ENCODE results near the gene POLR3GL.
"Not testable (repeated sequence)": the region's sequence is repeated elsewhere in the genome, so short reads cannot be mapped to it uniquely, and the experiment has no call there.

Gene POLR3GL

DNA sequence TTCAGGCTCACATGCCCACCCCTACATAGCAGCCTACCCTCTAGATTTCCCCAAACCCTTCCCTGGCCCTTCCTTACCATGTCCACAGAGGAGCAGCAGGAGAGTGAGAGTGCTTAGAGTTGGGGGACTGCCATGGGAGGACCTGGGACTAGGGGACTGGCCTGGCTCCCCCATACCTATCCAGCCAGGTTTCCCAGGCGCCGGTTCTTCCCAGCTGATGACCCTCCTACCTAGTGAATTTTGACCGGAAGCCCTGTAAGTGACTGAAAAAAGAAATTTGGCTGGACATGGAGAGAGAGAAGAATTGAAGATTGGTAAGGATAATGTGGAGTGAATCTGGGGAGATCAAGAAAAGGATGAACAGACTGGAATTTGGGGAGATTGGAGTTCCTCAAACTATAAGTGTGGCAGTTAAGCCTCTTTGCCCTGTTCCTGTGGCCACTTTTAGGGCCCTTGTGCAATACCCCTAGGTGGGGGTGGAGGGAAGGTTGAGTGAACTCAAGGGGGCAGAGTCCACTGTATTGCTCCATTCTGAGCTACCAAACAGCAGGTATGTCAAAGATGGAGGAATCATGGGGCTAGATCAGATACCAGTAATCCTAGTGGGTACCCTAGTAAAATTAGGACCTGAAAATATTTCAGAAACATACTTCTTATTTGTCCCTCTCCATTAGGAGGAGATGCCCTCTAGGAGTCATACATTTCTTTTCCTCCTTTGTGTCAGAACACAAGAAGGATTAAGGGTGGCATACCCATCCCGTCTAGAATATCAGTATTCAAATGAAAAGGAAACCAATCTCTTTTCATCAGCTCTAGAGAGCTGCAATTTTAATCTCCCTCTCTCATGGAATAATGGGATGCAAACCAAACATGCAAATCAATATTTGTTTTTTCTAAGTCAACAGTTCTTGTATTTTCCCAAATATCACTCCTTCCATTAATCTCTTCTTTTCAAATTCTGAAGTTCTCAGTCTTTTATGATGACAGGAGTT is 55.9 kb downstream of the POLR3GL start:
- DNase-seq (ENCODE audit: low read depth), result no peak

DNA sequence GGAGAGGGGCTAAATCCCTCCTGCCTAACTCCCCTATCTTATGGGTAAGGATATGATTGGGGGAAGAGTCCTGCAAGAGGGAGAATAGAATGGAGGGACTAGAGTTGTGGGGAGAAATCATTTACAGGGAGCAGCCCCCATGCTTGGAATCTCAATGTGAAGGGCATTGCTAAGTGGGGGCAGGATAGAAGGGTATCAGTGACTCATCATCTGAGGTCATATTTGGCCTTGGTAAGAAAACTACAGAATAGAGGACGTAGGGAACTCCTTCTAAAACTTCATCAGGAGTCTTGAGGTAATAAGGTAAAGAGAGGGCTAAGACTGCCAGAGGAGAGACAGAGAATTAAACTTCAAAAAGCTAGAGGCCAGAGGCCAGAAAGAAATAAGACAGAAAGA is 56.6 kb downstream of the POLR3GL start:
- no peak for DNase-seq (ENCODE audit: low read depth)

DNA sequence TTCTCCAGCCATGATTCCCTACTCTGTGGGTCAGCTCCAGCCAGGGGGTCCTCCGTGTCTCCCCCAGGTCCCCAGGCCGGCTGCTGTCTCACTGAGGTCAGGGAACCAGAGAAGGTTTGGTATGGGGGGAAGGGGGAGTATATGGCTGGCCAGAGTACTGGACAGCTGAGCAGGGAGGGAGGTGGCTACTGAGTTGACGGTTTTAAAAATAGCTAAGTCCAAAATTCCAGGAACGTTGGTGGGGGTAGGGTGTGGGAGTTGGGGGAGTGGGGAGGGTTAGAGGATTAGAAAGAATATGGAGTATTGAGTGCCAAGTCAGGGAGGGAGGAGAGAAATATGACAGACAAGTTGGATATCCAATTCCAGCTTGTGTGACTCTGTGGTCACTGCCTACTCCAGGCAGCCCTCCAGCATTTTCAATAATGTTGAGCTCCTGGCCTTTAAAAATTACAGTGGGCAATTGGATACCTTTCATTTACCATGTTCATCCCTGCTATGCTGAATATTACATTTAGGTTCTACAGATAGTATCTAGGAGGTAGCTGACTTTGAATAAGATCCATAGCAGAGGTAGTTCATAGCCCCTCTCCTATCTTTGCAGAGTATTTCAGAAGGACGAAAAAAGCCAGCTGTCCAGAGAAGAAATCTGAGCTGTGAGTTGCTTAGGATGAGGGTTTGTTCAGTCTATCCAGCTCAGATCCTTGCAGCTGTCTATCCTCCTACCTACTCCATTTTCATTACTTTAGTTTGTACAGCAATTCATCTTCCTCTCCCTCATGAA is 57.3 kb downstream of the POLR3GL start, which contains the start of gene HJV:
Gene HJV, minus strand, starts transcription at position 114 of the 781 bp plus-strand sequence. CDS start 1,504 bp downstream, outside the sequence.
- no peak for DNase-seq (ENCODE audit: low read depth)

DNA sequence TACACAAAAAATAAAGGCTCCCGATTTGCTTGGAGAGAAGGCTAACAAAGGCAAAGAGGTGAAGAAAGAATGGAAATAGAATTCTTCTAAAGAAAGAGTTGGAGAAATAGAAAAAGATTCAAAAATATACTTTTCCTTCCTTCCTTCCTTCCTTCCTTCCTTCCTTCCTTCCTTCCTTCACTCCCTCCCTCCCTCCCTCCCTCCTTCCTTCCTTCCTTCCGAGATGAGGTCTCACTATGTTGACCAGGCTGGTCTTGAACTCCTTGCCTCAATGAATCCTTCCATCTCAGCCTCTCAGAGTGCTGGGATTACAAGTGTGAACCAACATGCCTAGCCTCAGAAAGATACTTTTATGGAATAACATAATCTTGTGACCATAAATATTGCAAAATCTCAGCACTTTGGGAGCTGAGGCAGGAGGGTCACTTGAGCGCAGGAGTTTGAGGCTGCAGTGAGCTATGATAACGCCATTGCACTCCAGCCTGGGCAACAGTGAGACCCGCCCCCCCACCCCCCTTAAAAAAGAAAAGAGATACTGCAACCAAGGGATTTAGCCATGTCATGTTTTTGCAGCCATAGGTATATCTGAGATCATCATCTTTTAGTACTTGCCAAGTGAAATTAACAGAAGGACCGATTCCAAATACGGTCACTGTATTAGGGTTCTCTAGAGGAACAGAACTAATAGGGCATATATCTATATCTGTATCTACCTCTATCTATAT is 58.1 kb downstream of the POLR3GL start:
- DNase-seq (ENCODE audit: low read depth), result no peak

DNA sequence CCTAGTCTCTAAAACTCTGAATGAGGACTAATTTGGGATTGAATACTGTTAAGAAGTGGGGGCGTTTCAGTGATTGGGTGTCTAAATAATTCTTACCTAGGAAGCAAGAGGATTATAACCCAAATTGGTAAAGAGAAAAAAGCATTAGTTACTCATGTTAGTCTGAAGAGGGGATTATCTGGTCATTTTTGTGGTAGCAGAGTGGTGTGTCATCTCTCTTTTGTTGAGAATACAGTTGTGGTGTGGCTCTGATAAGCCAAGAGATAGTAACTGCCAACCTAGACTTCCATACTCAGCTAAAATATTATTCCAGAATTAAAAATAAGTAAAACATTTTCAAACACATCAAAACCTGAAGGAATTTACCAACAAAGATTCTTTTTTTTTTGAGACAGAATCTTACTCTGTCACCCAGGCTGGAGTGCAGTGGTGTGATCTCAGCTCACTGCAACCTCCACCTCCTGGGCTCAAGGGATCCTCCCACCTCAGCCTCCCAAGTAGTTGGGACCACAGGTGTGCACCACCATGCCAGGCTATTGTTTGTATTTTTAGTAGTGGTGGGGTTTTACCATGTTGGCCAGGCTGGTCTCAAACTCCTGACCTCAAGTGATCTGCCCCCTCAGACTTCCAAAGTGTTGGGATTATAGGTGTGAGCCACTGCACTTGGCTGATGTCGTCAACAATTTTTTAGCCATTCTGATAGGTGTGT is 61.5 kb downstream of the POLR3GL start:
- DNase-seq (ENCODE audit: low read depth), result not testable (repeated sequence)

DNA sequence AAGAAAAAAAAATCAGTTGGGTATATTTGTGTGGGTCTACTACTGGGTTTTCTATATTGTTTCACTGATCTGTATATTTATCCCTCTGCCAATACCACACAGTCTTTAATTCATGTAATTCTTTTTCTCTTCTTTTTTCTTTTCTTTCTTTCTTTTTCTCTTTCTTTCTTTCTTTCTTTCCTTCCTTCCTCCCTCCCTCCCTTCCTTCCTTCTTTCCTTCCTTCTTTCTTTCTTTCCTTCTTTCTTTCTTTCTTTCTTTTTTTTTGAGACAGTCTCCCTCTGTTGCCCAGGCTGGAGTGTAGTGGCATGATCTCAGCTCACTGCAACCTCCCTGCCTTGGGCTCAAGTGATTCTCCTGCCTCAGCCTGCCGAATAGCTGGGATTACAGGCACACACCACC is 62.2 kb downstream of the POLR3GL start:
- not testable (repeated sequence) for DNase-seq (ENCODE audit: low read depth)

Measured in stimulated activated CD8-positive, alpha-beta memory T cell treated with anti-CD3 and anti-CD28 coated beads, Interleukin-7, amount 100 ng/mL, for 24 hours (primary cell).